GM18517 (cell line): ENCODE data around the gene NUDT4.
A peak's percentile ranks its signal among the peaks of the same experiment; 100 is the strongest.
"Not testable (repeated sequence)": the region's sequence is repeated elsewhere in the genome, so short reads cannot be mapped to it uniquely, and the experiment has no call there.

Source experiments
- ATAC-seq: cut with Tn5 transposase; IDR thresholded peaks from one replicate; pipeline ENCODE4 v1.9.1; 2021; ENCODE audit warnings: mild to moderate bottlenecking, moderate library complexity; ENCODE audit not compliant: unreplicated experiment

Gene NUDT4

GRCh38 chr12:93399183-93399863 is 21.6 kb downstream of the NUDT4 start:
- ATAC-seq = peak; percentile 72

GRCh38 chr12:93402333-93403311 is 24.9 kb downstream of the NUDT4 start:
- ATAC-seq = no peak

GRCh38 chr12:93403988-93404803 is 26.5 kb downstream of the NUDT4 start:
- no peak for ATAC-seq

DNA sequence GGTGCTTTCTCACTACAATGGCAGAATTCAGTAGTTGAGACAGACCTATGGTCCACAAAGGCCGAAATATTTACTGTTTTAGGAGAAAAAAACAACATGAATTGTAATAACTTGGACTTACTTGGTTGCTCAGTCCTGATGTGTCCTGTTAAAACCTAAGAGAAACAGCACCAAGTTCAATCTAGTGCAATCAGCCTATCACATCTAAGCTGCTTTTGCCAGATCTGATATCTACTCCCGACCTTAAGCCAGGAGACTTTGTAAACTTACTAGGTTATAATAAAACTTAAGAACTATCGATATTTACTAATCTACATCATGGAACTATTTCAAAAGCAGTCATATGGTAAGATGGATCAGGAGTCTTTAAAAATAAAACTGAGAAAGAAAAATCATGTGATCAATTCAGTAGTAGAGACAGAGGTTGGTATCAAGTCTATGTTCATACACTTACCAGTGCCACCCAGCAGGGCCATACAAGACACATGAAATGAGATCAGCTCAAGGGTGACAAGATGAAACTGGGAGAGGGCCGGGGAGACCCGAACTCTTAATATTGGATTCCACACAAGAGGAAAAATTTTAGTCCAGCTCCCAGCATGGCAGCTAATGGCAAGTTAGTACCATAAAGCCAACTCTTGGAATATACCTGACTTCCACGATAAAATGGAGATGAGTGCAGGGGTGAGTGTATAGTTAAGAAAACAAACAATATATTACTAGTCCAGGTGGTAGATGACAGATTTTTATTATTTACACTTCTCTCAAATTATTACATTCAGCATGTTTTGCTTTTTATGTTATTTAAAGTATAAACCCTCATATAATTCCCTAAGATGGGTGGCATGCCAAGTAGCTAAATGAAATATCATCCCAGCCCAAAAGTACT is 27.5 kb downstream of the NUDT4 start:
- no peak for ATAC-seq

DNA sequence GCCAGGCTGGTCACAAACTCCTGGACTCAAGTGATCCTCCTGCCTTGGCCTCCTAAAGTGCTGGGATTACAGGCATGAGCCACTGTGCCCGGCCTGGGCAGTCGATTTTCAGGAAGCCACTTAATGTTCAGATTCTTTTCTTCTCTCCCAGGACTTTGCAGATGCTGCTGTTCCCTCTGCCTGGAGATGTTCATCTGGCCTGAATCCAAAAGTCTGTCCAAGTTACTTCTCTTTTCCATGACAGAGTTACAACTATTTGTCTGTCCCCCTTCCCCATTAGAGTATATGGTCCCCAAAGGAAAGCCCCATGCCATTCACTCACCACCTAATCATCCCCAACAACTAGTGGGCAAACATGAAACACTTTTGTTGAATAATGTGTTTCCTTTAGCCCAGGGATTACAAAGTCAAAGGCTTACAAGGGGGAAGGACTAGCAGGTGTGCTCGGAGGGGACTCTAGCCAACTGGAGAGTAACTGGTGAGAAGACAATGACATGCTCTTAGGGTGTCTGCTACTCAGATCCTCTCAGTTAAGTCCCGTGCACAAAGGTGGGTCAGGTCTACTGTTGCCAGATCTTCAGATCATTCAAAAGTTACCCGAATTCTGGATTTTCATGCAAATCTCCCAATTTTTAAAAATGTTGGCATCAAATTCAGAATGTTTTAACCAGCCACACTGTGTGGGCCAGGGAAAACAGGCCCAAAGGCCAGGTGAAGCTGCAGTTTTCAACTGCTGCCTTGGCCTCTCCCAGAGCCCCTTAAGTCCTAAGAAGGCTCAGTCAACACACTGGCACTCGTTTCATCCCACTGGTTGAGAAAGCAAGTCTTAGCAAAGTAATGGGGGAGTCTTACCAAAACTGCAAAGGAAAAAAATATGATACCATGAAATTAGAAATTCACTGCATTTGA is 29.6 kb downstream of the NUDT4 start:
- ATAC-seq = no peak

GRCh38 chr12:93407963-93408283 is 30.2 kb downstream of the NUDT4 start:
- no peak for ATAC-seq

DNA sequence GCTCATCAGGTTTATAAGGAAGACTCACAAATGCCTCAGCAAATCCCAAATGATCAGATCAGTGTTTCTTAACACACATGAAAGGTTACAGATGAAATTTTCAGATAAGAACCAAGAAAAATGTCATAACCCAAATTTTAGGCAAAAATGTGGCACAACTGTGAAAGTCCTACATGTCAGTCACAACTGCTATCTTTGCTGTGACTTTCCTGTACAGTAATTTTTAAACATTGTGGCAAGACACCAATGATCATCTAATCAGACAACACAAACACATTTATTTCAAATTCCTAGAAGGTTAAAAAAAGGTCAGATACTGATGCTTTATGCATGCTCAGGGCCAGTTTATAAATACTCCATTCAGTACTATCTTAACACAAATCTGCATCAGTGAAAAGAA is 31.1 kb downstream of the NUDT4 start:
- no peak for ATAC-seq

DNA sequence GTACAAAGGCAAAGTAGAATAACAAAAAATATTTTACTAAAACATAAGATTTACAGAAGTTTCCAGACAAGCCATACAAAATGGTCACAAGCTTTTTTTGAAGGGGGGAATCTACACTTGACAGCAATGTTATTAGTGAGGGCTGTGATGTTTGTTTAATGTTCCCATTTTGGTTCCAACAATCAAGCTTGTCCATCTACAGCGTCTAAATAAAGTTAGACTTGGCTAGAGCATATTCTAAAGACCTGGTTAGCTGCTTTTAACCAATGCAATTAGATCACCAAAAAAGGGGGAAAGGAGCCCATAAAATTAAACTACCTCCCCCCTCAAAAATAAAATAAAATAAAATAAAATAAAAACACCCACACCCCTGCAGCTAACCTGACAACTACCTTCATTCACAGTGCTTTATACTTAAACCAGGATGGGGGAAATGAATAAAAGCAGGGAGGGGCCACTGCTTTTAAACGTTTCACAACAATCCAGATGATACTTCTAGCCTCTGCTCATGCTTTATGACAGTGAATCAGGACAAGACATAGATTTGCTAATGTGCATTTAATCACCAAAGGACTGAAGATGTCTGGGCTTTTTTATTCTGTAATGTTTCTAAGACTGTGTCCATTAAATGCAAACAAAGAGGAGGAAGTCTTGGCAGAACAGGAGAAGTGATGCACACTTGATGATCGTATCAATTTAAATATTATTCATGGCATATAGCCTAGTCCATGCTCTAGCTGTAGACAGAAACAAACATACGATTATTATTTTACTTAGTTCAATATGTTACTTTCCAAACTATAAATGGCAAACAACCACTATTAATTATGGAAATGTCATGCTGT is 31.8 kb downstream of the NUDT4 start:
- ATAC-seq = not testable (repeated sequence)

- ATAC-seq = not testable (repeated sequence)
Observed at GRCh38 chr12:93411060-93411459, 33.3 kb downstream of the NUDT4 start.

GRCh38 chr12:93412396-93412795 is 34.7 kb downstream of the NUDT4 start:
- ATAC-seq = not testable (repeated sequence)

DNA sequence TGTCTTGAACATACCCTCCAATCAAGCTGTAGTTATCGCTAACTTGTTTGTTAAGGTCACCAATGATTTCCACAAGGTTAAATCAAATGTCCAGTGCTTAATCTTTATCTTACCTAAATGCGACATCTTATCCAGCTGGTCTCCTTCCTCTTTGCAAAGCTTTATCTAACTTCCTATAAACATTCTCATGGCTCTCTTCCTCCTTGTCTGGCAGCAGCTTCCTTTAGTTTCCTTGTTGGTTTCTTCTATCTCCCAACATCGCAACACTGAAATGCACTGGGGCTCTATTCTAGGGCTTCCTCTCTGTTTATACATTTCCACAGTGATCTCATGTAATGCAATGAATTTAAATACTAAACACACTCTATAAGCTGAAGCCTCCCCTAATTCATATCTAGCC is 35.3 kb downstream of the NUDT4 start:
- no peak for ATAC-seq

GRCh38 chr12:93415723-93416464 is 38.2 kb downstream of the NUDT4 start:
- peak; percentile 41 for ATAC-seq

GRCh38 chr12:93417967-93418480 is 40.3 kb downstream of the NUDT4 start:
- ATAC-seq = no peak

DNA sequence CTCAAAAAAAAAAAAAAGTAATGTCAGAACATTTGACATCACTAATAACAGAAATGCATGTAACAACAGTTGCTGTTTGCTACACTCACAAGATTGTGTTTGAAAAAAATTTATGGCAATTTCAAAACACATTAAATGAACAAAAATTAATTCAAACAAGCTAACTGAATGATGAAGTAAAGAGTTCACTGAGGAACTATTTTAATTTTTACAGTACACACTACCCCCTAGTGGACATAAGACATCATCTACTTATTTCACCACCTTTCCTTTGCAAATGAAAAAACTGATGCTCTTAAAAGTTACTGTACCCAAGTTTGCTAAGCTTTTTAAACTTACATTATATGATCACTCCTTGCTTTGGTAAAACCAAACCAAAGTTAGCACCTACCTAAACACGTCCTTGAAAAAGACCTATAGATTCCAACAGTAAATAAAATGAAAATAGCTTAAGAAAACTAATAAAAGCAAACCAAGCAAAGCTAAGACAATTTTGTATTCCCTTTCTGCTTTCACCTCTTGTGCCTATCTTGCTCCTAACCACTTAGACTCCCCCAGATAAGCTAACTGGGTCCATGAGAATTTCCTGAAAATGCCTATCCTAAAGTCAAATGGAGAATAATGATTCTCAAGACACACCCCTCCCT is 41.8 kb downstream of the NUDT4 start:
- no peak for ATAC-seq

- ATAC-seq = no peak
Observed at GRCh38 chr12:93422050-93422449, 44.3 kb downstream of the NUDT4 start.

DNA sequence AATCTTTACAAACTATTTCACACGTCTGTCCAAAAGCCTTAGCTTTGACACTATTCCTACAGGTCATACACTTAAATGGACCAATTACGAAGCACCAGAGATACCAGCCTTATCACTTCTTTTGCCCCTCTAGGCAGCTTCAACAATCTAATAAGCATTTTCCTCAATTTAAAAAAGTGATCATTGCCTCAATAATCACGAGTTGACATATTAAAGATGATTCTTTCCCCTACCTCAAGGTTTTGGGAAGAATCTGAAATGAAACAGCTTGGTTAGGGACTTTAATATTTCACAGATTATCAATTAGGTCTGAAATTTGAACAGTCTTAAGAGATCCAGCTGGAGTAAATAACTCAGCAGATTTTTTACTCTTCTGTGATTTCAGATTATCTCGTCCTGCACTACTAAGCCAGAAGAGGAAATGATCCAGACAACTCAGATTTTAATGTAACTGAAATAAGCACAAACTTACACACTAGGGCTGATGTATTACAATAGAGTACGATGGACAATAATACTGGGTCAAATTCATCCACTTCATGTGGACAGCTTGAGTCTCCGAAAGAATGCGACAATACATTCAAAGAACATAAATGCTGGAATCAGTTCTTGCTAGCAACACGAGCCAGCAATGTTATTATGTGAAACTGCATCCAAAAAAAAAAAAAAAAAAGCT is 48.1 kb downstream of the NUDT4 start:
- peak; percentile 11 for ATAC-seq
